HL-60 (cell line): ENCODE measurements around the gene DOK6.
"Not testable (repeated sequence)": the region's sequence is repeated elsewhere in the genome, so short reads cannot be mapped to it uniquely, and the experiment has no call there.

ENCODE experiments used
- DNase-seq, 2 experiments: peaks; one replicate each; pipeline ENCODE4 v3.0.0-alpha.2; 2010 to 2020; ENCODE audit warnings: low read depth in 1 of 2, low spot score in 1 of 2
- H3K27ac ChIP-seq: fragments of 250-450 bp; sonication (Bioruptor Pico); replicated peaks from 2 replicates; pipeline ENCODE4 v1.5.1; 2020; ENCODE audit warnings: mild to moderate bottlenecking, moderate library complexity
- H3K27me3 ChIP-seq: fragments of 250-450 bp; sonication (Bioruptor Pico); 2 replicates; pipeline ENCODE4 v1.5.1; 2021; ENCODE audit warnings: mild to moderate bottlenecking, moderate library complexity; ENCODE audit not compliant: insufficient read depth, poor library complexity, severe bottlenecking
- H3K4me3 ChIP-seq: replicated peaks from 2 replicates; pipeline ENCODE4 v1.5.1; 2011; ENCODE audit warnings: mild to moderate bottlenecking, control low read depth, low read length; ENCODE audit not compliant: insufficient read depth
- GABPA ChIP-seq: IDR thresholded peaks from 2 replicates; pipeline ENCODE4 v1.6.1; 2012; ENCODE audit warnings: low read depth
- POLR2AphosphoS5 ChIP-seq: IDR thresholded peaks from 2 replicates; pipeline ENCODE4 v1.6.1; 2012; ENCODE audit warnings: low read depth
- SPI1 ChIP-seq: IDR thresholded peaks from 2 replicates; pipeline ENCODE4 v1.6.1; 2012; ENCODE audit warnings: low read depth, mild to moderate bottlenecking, borderline replicate concordance
- TF ChIP-seq, protein P1 (sequence below): IDR thresholded peaks from one replicate; pipeline ENCODE4 v1.5.1; 2011; ENCODE audit warnings: low read length, control low read depth, inconsistent platforms; ENCODE audit not compliant: insufficient read depth
- TF ChIP-seq, protein P2 (sequence below): IDR thresholded peaks from 2 replicates; pipeline ENCODE4 v1.6.1; 2012; ENCODE audit warnings: low read depth; ENCODE audit not compliant: insufficient replicate concordance

The DOK6 gene

DNA sequence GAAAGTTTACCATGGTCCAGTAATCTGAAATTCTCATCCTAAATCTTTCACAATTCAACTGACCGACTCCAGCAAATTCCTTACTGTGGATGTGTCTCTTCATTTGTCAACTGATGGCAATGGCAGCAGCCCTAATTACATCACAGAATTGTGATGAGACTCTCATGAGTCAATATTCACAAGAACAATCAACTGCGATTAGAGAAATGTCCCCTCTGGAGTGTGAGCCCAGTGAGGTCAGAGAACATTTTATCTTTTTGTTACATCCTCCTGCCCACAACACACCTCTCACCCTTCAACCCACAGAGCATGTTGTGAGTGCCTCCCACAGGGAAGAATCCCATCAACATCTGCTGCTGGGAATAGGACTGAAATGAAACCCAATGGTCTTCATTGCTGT is 473.4 kb downstream of the DOK6 start:
- no peak for DNase-seq
- H3K4me3 ChIP-seq = no peak overlapping the region
- no peak overlapping the region for H3K27ac ChIP-seq
- TF ChIP-seq, protein P1, sequence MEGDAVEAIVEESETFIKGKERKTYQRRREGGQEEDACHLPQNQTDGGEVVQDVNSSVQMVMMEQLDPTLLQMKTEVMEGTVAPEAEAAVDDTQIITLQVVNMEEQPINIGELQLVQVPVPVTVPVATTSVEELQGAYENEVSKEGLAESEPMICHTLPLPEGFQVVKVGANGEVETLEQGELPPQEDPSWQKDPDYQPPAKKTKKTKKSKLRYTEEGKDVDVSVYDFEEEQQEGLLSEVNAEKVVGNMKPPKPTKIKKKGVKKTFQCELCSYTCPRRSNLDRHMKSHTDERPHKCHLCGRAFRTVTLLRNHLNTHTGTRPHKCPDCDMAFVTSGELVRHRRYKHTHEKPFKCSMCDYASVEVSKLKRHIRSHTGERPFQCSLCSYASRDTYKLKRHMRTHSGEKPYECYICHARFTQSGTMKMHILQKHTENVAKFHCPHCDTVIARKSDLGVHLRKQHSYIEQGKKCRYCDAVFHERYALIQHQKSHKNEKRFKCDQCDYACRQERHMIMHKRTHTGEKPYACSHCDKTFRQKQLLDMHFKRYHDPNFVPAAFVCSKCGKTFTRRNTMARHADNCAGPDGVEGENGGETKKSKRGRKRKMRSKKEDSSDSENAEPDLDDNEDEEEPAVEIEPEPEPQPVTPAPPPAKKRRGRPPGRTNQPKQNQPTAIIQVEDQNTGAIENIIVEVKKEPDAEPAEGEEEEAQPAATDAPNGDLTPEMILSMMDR = no peak
- TF ChIP-seq, protein P2, sequence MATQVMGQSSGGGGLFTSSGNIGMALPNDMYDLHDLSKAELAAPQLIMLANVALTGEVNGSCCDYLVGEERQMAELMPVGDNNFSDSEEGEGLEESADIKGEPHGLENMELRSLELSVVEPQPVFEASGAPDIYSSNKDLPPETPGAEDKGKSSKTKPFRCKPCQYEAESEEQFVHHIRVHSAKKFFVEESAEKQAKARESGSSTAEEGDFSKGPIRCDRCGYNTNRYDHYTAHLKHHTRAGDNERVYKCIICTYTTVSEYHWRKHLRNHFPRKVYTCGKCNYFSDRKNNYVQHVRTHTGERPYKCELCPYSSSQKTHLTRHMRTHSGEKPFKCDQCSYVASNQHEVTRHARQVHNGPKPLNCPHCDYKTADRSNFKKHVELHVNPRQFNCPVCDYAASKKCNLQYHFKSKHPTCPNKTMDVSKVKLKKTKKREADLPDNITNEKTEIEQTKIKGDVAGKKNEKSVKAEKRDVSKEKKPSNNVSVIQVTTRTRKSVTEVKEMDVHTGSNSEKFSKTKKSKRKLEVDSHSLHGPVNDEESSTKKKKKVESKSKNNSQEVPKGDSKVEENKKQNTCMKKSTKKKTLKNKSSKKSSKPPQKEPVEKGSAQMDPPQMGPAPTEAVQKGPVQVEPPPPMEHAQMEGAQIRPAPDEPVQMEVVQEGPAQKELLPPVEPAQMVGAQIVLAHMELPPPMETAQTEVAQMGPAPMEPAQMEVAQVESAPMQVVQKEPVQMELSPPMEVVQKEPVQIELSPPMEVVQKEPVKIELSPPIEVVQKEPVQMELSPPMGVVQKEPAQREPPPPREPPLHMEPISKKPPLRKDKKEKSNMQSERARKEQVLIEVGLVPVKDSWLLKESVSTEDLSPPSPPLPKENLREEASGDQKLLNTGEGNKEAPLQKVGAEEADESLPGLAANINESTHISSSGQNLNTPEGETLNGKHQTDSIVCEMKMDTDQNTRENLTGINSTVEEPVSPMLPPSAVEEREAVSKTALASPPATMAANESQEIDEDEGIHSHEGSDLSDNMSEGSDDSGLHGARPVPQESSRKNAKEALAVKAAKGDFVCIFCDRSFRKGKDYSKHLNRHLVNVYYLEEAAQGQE = no peak
- no peak for TF ChIP-seq POLR2AphosphoS5
- TF ChIP-seq GABPA = no peak
- no peaks in the 10 kb centered on the region for H3K27me3 ChIP-seq

DNA sequence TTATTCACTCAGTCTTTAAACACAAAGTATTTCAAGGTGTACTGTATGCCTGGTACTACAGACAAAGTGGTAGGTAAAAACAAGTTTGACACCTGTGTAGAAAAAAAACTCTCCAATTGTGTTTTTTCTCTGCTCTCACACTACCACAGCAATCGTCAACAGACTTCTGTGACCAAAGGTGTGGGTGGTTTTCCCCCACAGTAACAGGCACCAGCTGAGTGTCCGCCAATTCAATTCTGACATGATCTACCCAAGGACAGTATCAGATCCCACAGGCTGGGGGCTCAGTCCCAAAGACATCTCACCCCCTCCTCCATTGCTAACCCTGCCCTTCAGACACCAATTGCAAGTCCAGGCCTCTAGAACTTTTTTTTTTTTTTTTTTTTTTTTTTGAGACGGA is 475.8 kb downstream of the DOK6 start:
- Histone ChIP-seq H3K27me3 (no peaks in the 10 kb centered on the region), H3K27ac (no peak overlapping the region), H3K4me3 (no peak overlapping the region)
- DNase-seq = no peak
- TF ChIP-seq, protein P1 = no peak

DNA sequence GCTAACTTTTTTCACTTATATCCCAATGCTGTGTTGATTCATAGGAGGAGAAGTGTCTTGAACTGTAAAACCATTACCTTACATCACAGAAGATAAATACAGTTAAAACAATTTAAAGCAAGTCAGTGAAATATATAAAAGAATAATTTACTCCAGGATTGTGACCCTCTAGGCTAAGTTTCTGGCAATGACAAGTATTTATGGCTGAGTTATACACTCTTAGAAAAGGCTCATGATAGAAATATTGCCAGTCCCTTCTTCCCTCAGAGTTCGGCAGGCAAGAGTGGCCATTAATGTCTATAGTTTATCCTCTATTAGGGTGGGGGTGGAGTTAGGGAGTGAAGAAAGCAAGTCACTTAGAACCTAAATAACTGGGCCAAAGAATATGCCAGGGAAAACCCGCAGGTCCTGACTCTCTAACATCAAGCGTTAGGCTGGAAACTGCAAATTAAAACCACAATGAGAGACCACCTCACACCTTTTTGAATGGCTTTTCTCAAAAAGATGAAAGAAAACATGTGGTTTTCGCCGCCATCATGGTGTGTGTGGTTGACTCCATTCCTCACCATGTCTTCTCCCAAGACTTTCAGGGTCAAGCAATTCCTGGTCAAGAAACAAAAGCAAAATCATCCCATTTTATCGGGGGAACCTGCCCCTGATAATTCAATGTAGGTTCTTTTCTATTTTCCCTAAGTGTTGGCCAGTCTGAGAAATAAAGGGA is 477.7 kb downstream of the DOK6 start:
- Histone ChIP-seq H3K27me3 (no peaks in the 10 kb centered on the region), H3K27ac (no peak overlapping the region), H3K4me3 (no peak overlapping the region)
- TF ChIP-seq, protein P1 = no peak
- TF ChIP-seq SPI1 (no peak), GABPA (no peak), POLR2AphosphoS5 (no peak)
- TF ChIP-seq, protein P2 = no peak
- no peak for DNase-seq

DNA sequence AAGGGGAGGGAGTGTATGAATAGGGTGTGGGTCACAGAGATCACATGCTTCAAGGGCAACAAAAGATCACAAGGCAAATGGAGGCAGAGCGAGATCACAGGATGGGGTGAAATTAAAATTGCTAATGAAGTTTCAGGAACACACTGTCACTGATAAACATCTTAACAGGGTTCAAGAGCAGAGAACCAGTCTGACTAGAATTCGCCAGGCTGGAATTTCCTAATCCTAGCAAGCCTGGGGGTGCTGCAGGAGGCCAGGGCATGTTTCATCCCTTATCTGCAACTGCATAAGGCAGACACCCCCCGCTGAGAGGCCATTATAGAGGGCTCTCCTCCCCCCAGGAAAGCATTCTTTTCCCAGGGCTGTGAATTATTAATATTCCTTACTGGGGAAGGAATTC is 478.4 kb downstream of the DOK6 start:
- not testable (repeated sequence) for H3K27me3 ChIP-seq, DNase-seq, H3K27ac ChIP-seq, H3K4me3 ChIP-seq
